OCI-LY1 (cell line): ENCODE data around the gene CPN2.

Experiments used
- H2AFZ ChIP-seq: fragments of 200-600 bp; sonication (generic), shearing (Covaris generic); 2 replicates; pipeline ENCODE4 v1.6.0; 2014; ENCODE audit warnings: antibody characterized with exemption, mild to moderate bottlenecking, low read length
- H3F3A ChIP-seq: fragments of 200-600 bp; sonication (generic), shearing (Covaris generic); 2 replicates; pipeline ENCODE4 v1.6.0; 2014; ENCODE audit warnings: mild to moderate bottlenecking, antibody characterized with exemption, low read length, moderate library complexity; ENCODE audit not compliant: insufficient read depth
- H3K27ac ChIP-seq: fragments of 200-600 bp; sonication (generic); 2 replicates; pipeline ENCODE4 v1.5.1; 2014; ENCODE audit warnings: low read length, mixed run types, mild to moderate bottlenecking, low read depth; ENCODE audit not compliant: poor library complexity, severe bottlenecking
- H3K27me3 ChIP-seq: fragments of 200-600 bp; sonication (generic); 2 replicates; pipeline ENCODE4 v1.6.0; 2014; ENCODE audit warnings: antibody characterized with exemption, mild to moderate bottlenecking, low read length, moderate library complexity; ENCODE audit not compliant: insufficient read depth
- H3K36me3 ChIP-seq: fragments of 200-600 bp; sonication (generic); 2 replicates; pipeline ENCODE4 v1.6.1; 2014; ENCODE audit warnings: mild to moderate bottlenecking, antibody characterized with exemption, low read length, moderate library complexity, mixed read lengths; ENCODE audit not compliant: insufficient read depth
- H3K4me1 ChIP-seq: fragments of 200-600 bp; sonication (generic); 2 replicates; pipeline ENCODE4 v1.5.1; 2014; ENCODE audit warnings: mild to moderate bottlenecking, low read length, moderate library complexity; ENCODE audit not compliant: insufficient read depth, severe bottlenecking
- H3K4me2 ChIP-seq: fragments of 200-600 bp; sonication (generic), shearing (Covaris generic); 2 replicates; pipeline ENCODE4 v1.6.1; 2014; ENCODE audit warnings: low read length
- H3K4me3 ChIP-seq: fragments of 200-600 bp; sonication (generic); 2 replicates; pipeline ENCODE4 v1.5.1; 2014; ENCODE audit warnings: low read length, low read depth, mild to moderate bottlenecking, mixed read lengths; ENCODE audit not compliant: poor library complexity, severe bottlenecking
- H3K79me2 ChIP-seq: fragments of 200-600 bp; shearing (Covaris generic); 2 replicates; pipeline ENCODE4 v1.6.1; 2016; ENCODE audit warnings: mixed run types, low read length, mixed read lengths; ENCODE audit not compliant: insufficient read depth
- H3K9ac ChIP-seq: fragments of 200-600 bp; sonication (generic), shearing (Covaris generic); 2 replicates; pipeline ENCODE4 v1.6.1; 2014; ENCODE audit warnings: mild to moderate bottlenecking, low read length, mixed read lengths
- H3K9me2 ChIP-seq: fragments of 200-600 bp; sonication (generic), shearing (Covaris generic); 2 replicates; pipeline ENCODE4 v1.6.1; 2014; ENCODE audit warnings: low read depth, mild to moderate bottlenecking, low read length, mixed read lengths
- H3K9me3 ChIP-seq: fragments of 200-600 bp; shearing (Covaris generic); 2 replicates; pipeline ENCODE4 v1.6.1; 2014; ENCODE audit warnings: low read length, mixed read lengths
- H4K20me1 ChIP-seq: fragments of 200-600 bp; sonication (generic), shearing (Covaris generic); 2 replicates; pipeline ENCODE4 v1.6.0; 2016; ENCODE audit warnings: mild to moderate bottlenecking, low read length; ENCODE audit not compliant: insufficient read depth
- CTCF ChIP-seq: fragments of 200-600 bp; sonication (generic), shearing (Covaris generic); IDR thresholded peaks from 2 replicates; pipeline ENCODE4 v1.5.1; 2017; ENCODE audit warnings: mild to moderate bottlenecking, antibody characterized with exemption, low read length, moderate library complexity, mixed read lengths
- EZH2 ChIP-seq: fragments of 200-600 bp; sonication (generic), shearing (Covaris generic); IDR thresholded peaks from 2 replicates; pipeline ENCODE4 v1.8.0; 2017; ENCODE audit warnings: borderline replicate concordance, mixed run types, mild to moderate bottlenecking, antibody characterized with exemption, low read length, moderate library complexity, mixed read lengths

The CPN2 gene

GRCh38 chr3:194340757-194341400, 10.2 kb downstream of the CPN2 start:
- no peaks in the 10 kb centered on the region for H4K20me1 ChIP-seq
- H3K4me2 ChIP-seq: no peak overlapping the region
- H3K27ac ChIP-seq: no peak overlapping the region
- peaks cover 4% of the 10 kb centered on the region; the same call in 1 of the 2 replicates for H3K27me3 ChIP-seq
- no peak overlapping the region for H3K9ac ChIP-seq
- H3F3A ChIP-seq: no peaks in the 10 kb centered on the region
- H3K4me1 ChIP-seq: no peaks in the 10 kb centered on the region
- no peaks in the 10 kb centered on the region for H3K79me2 ChIP-seq
- H3K9me2 ChIP-seq: no peaks in the 10 kb centered on the region
- H3K4me3 ChIP-seq: no peak overlapping the region
- no peak for TF ChIP-seq EZH2
- TF ChIP-seq CTCF: no peak
- no peaks in the 10 kb centered on the region for H3K9me3 ChIP-seq
- H2AFZ ChIP-seq: no peak overlapping the region
- no peaks in the 10 kb centered on the region for H3K36me3 ChIP-seq

GRCh38 chr3:194339840-194340239, 11.3 kb downstream of the CPN2 start:
- Histone ChIP-seq H3K4me3 (no peak overlapping the region), H3K9me2 (no peaks in the 10 kb centered on the region), H3K9me3 (no peaks in the 10 kb centered on the region), H2AFZ (no peak overlapping the region), H3K4me1 (no peaks in the 10 kb centered on the region), H3K4me2 (no peak overlapping the region), H3K27me3 (peaks cover 4% of the 10 kb centered on the region; the same call in 1 of the 2 replicates), H3K79me2 (no peaks in the 10 kb centered on the region), H3K36me3 (no peaks in the 10 kb centered on the region), H4K20me1 (no peaks in the 10 kb centered on the region), H3F3A (no peaks in the 10 kb centered on the region), H3K27ac (no peak overlapping the region), H3K9ac (no peak overlapping the region)
- TF ChIP-seq CTCF (no peak), EZH2 (no peak)

GRCh38 chr3:194339356-194339755, 11.8 kb downstream of the CPN2 start:
- H3K4me2 ChIP-seq: no peak overlapping the region
- no peaks in the 10 kb centered on the region for H4K20me1 ChIP-seq
- H3K27ac ChIP-seq: no peak overlapping the region
- no peak overlapping the region for H2AFZ ChIP-seq
- H3K9ac ChIP-seq: no peak overlapping the region
- H3K79me2 ChIP-seq: no peaks in the 10 kb centered on the region
- H3K9me2 ChIP-seq: no peaks in the 10 kb centered on the region
- no peak for TF ChIP-seq EZH2
- peak; percentile 44 for TF ChIP-seq CTCF
- no peak overlapping the region for H3K4me3 ChIP-seq
- no peaks in the 10 kb centered on the region for H3K9me3 ChIP-seq
- peaks cover 4% of the 10 kb centered on the region; the same call in 1 of the 2 replicates for H3K27me3 ChIP-seq
- H3F3A ChIP-seq: no peaks in the 10 kb centered on the region
- no peaks in the 10 kb centered on the region for H3K36me3 ChIP-seq
- H3K4me1 ChIP-seq: no peaks in the 10 kb centered on the region
